Psoas muscle (tissue), 8 donors: Measurements from ENCODE around the gene NTRK1. TPM values are rescaled to one million over a fixed set of nuclear protein-coding genes. Genes with fewer than 3 reads are reported as not detected.

ENCODE experiments used
- ATAC-seq, 4 donors: fragments of 200-7000 bp; cut with Tn5 transposase; one replicate each; pipeline ENCODE4 v1.9.1; 2020; ENCODE audit warnings: moderate library complexity in 3 of 4, mild to moderate bottlenecking in 2 of 4
- DNase-seq, 2 donors: peaks; one replicate each; pipeline ENCODE4 v3.0.0-alpha.2; 2020
- H3K27ac ChIP-seq: fragments of 200-600 bp; one replicate; pipeline ENCODE4 v1.8.0; 2022
- H3K27me3 ChIP-seq, 3 donors: fragments of 200-600 bp in 1 of 3; one replicate each; pipeline versions ENCODE4 v1.6.1 to v1.8.0; 2013 to 2022; ENCODE audit warnings: low read length in 2 of 3, mild to moderate bottlenecking in 2 of 3, moderate library complexity in 1 of 3; ENCODE audit not compliant: insufficient read depth in 3 of 3
- H3K36me3 ChIP-seq, 2 donors: fragments of 200-600 bp in 1 of 2; one replicate each; pipeline versions ENCODE4 v1.6.1 to v1.8.0; 2013 to 2022; ENCODE audit warnings: low read depth in 1 of 2, mild to moderate bottlenecking in 1 of 2, moderate library complexity in 1 of 2; ENCODE audit not compliant: insufficient read depth in 1 of 2
- H3K4me1 ChIP-seq: fragments of 200-600 bp; one replicate; pipeline ENCODE4 v1.8.0; 2022
- H3K4me3 ChIP-seq: fragments of 200-600 bp; one replicate; pipeline ENCODE4 v1.8.0; 2022; ENCODE audit warnings: mild to moderate bottlenecking
- H3K9me3 ChIP-seq: fragments of 200-600 bp; one replicate; pipeline ENCODE4 v1.8.0; 2022
- WGBS, 3 donors: extraction: QIAGEN DNeasy Blood & Tissue Kit; methylation state at CpG; one replicate each; pipeline versions ENCODE4 v1.1.6 to v1.1.7; 2013; 5-methylcytosine and 5-hydroxymethylcytosine counted together
- intact Hi-C, 2 donors: fragments of 100-400 bp; cut with DNase I; formaldehyde crosslinking; loops; one replicate each; pipeline versions ENCODE4 v1.11.0 to v1.14.2; 2022
- polyA plus RNA-seq, 3 donors: library from polyadenylated mRNA; stranded (reverse); fragments of 200-250 nt; gene quantifications; one replicate each; pipeline ENCODE4 v1.2.3, GENCODE V29; 2013
- total RNA-seq, 4 donors: library from RNA; stranded (reverse); fragmentation: NEBNext Ultra II Directional in 2 of 4; extraction: Animal tissue kit (Norgen Biotek cat#: 25700) in 2 of 4; gene quantifications; one replicate each; pipeline versions ENCODE4 v1.2.1 to v1.2.4, GENCODE V29; 2021 to 2023
- TF ChIP-seq, protein P1 (sequence below): fragments of 200-600 bp; IDR thresholded peaks from one replicate; pipeline ENCODE4 v1.8.0; 2022; ENCODE audit warnings: antibody characterized with exemption
- donor health status: healthy with polysubstance abuse.
- donor health status: DM: no; HTN: no; CAD: no; lungs with moderate emphysema.
- donor health status: Bipolar disorder and iron deficiency.
- donor health status: healthy.
- donor health status: DM: yes; HTN: yes; CAD: no.
- donor health status: DM: no; HTN: no; CAD: no.
- donor health status: DM: no; HTN: no; CAD: no.
- donor health status: DM: yes; HTN: yes; CAD: no.

The NTRK1 gene
- total and polyA plus RNA-seq, 7 donors, result 0.07 to 0.92 (median 0.44) TPM

DNA sequence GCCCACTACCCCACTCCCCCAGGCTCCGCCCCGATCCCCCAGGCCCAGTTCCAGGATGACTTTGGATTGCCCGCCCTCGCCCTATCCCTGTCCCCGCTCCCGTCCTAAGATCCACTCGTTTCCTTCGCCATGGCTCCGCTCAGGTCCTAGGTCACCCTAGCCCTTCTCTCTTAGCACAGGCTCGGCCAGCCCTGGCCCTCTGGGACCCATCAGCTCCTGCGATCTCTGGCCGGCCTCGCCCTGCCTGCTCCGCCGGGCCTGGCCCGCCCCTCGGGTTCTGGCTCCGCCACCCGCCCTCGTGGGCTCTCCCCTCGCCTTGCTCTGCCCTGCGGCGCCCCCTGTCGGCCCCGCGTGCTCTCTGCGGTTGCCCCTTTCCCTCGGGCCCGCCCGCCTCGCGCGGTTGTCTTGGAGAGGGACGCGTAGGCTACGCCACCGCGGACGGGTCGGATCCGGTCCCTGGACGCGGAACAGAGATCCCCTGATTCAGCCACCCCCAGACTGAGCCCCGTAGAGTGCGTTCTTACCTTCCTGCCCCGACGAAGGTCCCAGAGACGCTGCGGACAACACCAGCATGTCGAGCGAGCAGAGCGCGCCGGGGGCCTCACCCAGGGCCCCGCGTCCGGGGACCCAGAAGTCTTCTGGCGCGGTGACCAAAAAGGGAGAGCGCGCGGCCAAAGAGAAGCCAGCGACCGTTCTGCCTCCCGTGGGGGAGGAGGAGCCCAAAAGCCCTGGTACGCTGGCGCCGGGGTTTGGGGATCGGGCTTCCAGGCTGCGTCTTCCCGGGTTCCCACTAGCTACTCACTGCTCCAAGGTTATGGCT is 59.8 kb downstream of the NTRK1 start, which contains the start of gene LRRC71:
LRRC71 (plus strand) TSS at position 400 of the 820 bp plus-strand sequence; CDS start at position 572, 172 bp downstream.
- Histone ChIP-seq H3K36me3 (no peaks in the 10 kb centered on the region), H3K9me3 (no peaks in the 10 kb centered on the region), H3K27ac (no peak within 1 kb of the TSS), H3K27me3 (peaks cover 0 to 59% (median 32%) of the 10 kb centered on the region in 3 donors), H3K4me3 (peak within 1 kb of the TSS; percentile 41), H3K4me1 (peaks cover 6% of the 10 kb centered on the region)
- 6 to 7% (median 7%) methylated on average over 68 to 71 of the region's 71 CpGs for WGBS, 3 donors
- peak; percentile 81 to 95 (median 92) for ATAC-seq
- TF ChIP-seq, protein P1, sequence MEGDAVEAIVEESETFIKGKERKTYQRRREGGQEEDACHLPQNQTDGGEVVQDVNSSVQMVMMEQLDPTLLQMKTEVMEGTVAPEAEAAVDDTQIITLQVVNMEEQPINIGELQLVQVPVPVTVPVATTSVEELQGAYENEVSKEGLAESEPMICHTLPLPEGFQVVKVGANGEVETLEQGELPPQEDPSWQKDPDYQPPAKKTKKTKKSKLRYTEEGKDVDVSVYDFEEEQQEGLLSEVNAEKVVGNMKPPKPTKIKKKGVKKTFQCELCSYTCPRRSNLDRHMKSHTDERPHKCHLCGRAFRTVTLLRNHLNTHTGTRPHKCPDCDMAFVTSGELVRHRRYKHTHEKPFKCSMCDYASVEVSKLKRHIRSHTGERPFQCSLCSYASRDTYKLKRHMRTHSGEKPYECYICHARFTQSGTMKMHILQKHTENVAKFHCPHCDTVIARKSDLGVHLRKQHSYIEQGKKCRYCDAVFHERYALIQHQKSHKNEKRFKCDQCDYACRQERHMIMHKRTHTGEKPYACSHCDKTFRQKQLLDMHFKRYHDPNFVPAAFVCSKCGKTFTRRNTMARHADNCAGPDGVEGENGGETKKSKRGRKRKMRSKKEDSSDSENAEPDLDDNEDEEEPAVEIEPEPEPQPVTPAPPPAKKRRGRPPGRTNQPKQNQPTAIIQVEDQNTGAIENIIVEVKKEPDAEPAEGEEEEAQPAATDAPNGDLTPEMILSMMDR, result peak; percentile 85
- DNase-seq, result peak; percentile 82 to 90
- intact Hi-C loops, result loop anchor here in 1 of 2 donors (2.0 kb wide), 1 partner anchor 30 kb away; no protein-coding TSS in a partner anchor

GRCh38 chr1:156921053-156921529 is 60.4 kb downstream of the NTRK1 start:
- TF ChIP-seq, protein P1, result no peak
- Histone ChIP-seq H3K36me3 (no peaks in the 10 kb centered on the region), H3K4me1 (peaks cover 6% of the 10 kb centered on the region), H3K9me3 (no peaks in the 10 kb centered on the region), H3K27me3 (peaks cover 0 to 64% (median 32%) of the 10 kb centered on the region in 3 donors), H3K27ac (no peak overlapping the region), H3K4me3 (peak overlapping the region; percentile 41)
- 62 to 65% (median 63%) methylated on average over 7 of the region's 7 CpGs for WGBS, 3 donors
- DNase-seq, result no peak
- intact Hi-C loops, result loop anchor here in 1 of 2 donors (2.0 kb wide), 1 partner anchor 30 kb away; no protein-coding TSS in a partner anchor
- ATAC-seq, result no peak

DNA sequence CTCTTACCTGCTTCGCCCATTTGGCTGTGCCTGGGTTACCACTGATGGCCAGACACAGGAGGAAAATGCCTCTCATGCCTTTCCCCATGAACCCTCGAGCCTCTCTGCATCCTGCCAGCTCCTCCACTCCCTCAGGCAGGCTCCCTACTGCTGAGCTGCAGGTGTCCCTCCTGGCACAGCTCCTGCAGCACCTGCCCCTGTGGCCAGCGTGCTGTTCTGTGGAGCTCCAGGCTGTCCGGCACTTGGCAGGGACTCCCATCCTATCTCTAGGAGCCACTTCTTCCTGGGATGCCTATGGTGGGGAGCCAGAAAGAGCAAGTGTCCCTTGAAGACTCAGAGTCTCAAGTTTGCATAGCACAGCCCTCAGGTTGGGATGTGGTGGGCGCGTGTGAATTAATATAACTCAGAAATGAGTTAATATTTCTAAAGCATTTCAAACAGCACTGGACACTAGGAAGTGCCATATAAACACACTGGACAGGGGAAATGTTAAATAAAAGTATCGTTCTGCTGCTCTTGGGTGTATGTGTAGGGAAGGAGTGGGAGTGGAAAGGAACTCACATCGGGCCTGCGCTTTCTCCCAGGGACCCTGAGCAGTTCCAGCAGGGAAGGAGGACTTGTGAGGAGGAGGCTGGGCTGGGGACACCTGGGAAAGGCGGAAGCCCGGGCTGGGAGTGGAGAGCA is 62.5 kb downstream of the NTRK1 start:
- no peaks in the 10 kb centered on the region for H3K9me3 ChIP-seq
- H3K4me1 ChIP-seq, result peaks cover 6% of the 10 kb centered on the region
- DNase-seq (no peak), ATAC-seq (no peak)
- intact Hi-C loops, result no loop called here
- H3K27ac ChIP-seq, result no peak overlapping the region
- TF ChIP-seq, protein P1, result no peak
- H3K36me3 ChIP-seq, result no peaks in the 10 kb centered on the region
- peaks cover 0 to 84% (median 42%) of the 10 kb centered on the region in 3 donors for H3K27me3 ChIP-seq
- WGBS, 3 donors, result 12 to 21% (median 20%) methylated on average over 11 of the region's 11 CpGs
- H3K4me3 ChIP-seq, result no peak overlapping the region

DNA sequence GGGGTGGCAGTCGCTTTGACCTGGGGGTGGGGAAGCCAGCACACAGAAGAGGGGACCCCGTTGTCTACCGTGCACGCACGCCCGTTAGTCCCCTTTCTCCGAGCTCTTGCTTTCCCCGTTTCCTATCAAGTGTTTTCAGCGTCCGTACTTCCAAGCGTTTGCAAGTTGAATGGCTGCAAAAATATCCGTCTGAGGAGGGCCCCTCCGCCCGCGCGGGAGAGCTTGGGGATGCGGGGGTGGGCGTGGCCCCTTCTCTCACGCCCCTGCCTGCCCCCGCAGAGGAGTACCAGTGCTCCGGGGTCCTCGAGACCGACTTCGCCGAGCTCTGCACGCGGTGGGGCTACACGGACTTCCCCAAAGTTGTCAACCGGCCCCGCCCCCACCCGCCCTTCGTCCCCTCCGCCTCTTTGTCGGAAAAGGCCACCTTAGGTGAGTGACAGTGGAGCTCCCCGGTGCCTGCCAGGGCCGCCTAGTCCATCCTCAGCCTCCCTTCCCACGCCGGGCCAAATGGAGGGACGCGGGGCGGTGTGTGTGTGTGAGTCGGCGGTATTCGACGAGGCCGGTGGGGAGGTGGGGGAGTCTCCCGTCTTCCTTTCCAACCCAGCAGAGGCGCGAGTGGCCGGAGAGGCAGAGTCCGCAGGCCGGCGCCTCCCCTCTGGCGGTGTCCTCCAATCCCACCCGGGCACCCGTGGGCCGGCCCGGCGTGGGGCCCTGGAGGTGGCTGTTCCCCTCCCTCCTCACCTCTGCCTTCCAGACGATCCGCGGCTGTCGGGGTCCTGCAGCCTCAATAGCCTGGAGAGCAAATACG is 63.2 kb downstream of the NTRK1 start:
- Histone ChIP-seq H3K4me3 (peak overlapping the region; percentile 28), H3K9me3 (no peaks in the 10 kb centered on the region), H3K27me3 (peaks cover 0 to 85% (median 42%) of the 10 kb centered on the region in 3 donors), H3K27ac (no peak overlapping the region), H3K4me1 (peaks cover 6% of the 10 kb centered on the region), H3K36me3 (no peaks in the 10 kb centered on the region)
- intact Hi-C loops, result no loop called here
- 1 to 4% (median 4%) methylated on average over 46 to 64 of the region's 64 CpGs for WGBS, 3 donors
- ATAC-seq (no peak), DNase-seq (no peak)
- TF ChIP-seq, protein P1, result no peak
